ENCODE data around the gene MMP25.

GRCh38 chr16:3087243-3088235, 41.2 kb downstream of the MMP25 start:
- TF ChIP-seq POLR2A (IDR thresholded peaks at IDR 0.05), result no peak
- TF ChIP-seq CTCF (IDR thresholded peaks at IDR 0.05), result peak in 3 of 6 experiments; percentile 16 to 30 (median 25)

Measured in Peyer's patch (tissue), 4 donors.